ENCODE data around the gene LRRC2. TPM values are rescaled to one million over a fixed set of nuclear protein-coding genes. Genes with fewer than 3 reads are reported as not detected.
A peak's percentile ranks its signal among the peaks of the same experiment; 100 is the strongest.

The LRRC2 gene
- total and polyA plus RNA-seq, 9 of the 15 experiments (the other 6 are each of a cell fraction or from before 2014, with no cell fraction given) = 0.01 to 0.04 (median 0.03) TPM; not detected in 5

DNA sequence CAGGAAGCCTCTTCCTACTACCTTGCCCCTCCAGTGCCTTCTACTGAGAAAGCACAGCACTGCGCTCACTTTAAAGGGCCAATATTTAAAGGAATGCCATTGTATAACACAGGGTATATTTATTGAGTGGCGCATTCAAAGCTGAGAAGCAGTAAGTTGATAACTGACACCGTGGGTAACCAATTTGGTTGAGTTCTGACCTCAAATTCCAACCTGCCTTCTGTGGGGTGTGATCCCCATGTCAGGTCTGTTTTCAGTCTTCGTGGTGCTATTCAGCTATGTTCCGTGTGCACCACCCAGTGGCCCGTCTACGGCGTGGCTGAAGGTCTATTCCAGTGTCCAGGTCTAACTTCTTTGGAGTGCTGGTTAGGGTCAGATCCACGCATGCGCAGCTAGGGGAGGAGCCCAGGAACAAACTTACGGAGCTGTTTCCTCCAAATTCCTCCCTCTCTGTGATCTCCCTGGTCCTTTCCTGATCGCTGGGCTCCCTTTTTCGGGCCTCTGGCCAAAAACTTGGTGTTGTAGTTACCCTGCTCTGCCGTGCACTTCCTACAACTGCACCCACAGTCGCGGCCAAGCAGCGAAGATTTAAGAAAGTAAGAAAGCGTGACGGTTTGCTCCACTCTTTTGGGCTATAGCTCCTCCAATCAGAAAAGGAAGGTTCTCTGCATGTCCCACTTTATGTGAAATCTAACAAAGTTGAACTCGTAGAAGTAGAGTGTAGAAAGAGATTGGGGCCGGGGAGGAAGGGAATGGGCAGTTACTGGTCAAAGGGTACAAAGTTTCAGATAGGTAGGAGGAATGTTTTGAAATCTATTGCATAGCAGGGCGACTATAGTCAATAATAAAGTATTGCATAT lies 7.7 kb downstream of the LRRC2 start (continued):
- TF ChIP-seq, protein P1, sequence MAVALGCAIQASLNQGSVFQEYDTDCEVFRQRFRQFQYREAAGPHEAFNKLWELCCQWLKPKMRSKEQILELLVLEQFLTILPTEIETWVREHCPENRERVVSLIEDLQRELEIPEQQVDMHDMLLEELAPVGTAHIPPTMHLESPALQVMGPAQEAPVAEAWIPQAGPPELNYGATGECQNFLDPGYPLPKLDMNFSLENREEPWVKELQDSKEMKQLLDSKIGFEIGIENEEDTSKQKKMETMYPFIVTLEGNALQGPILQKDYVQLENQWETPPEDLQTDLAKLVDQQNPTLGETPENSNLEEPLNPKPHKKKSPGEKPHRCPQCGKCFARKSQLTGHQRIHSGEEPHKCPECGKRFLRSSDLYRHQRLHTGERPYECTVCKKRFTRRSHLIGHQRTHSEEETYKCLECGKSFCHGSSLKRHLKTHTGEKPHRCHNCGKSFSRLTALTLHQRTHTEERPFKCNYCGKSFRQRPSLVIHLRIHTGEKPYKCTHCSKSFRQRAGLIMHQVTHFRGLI (CRISPR knock-in tag; IDR thresholded peaks at IDR 0.05) = no peak
- no peak for TF ChIP-seq GTF2A2 (tag; IDR thresholded peaks at IDR 0.05)
- no peak for TF ChIP-seq TCF7 (IDR thresholded peaks at IDR 0.05; ENCODE audit: borderline replicate concordance)
- no peak for TF ChIP-seq PHTF2 (CRISPR knock-in tag; IDR thresholded peaks at IDR 0.05)
- TF ChIP-seq ZNF121 (CRISPR knock-in tag; conservative IDR thresholded peaks at IDR 0.05) = no peak
- no peak for TF ChIP-seq HMG20A (CRISPR knock-in tag; conservative IDR thresholded peaks at IDR 0.05)
- TF ChIP-seq RBFOX2 (IDR thresholded peaks at IDR 0.05; ENCODE audit: low read depth, low read length) = no peak
- TF ChIP-seq JUND (IDR thresholded peaks at IDR 0.05; ENCODE audit: borderline replicate concordance, low read depth, low read length) = peak; percentile 44; the same call in 1 of the 2 replicates
- no peak; the same call in 1 of the 3 replicates for TF ChIP-seq JUND (tag; IDR thresholded peaks at IDR 0.05; ENCODE audit: borderline replicate concordance, low read depth, low read length)
- TF ChIP-seq CEBPG (CRISPR knock-in tag; IDR thresholded peaks at IDR 0.05) = no peak
- no peak for TF ChIP-seq CEBPG (tag; conservative IDR thresholded peaks at IDR 0.05 in 1 of 2, IDR thresholded peaks at IDR 0.05 in 1 of 2)
- TF ChIP-seq, protein P2, sequence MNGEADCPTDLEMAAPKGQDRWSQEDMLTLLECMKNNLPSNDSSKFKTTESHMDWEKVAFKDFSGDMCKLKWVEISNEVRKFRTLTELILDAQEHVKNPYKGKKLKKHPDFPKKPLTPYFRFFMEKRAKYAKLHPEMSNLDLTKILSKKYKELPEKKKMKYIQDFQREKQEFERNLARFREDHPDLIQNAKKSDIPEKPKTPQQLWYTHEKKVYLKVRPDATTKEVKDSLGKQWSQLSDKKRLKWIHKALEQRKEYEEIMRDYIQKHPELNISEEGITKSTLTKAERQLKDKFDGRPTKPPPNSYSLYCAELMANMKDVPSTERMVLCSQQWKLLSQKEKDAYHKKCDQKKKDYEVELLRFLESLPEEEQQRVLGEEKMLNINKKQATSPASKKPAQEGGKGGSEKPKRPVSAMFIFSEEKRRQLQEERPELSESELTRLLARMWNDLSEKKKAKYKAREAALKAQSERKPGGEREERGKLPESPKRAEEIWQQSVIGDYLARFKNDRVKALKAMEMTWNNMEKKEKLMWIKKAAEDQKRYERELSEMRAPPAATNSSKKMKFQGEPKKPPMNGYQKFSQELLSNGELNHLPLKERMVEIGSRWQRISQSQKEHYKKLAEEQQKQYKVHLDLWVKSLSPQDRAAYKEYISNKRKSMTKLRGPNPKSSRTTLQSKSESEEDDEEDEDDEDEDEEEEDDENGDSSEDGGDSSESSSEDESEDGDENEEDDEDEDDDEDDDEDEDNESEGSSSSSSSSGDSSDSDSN (IDR thresholded peaks at IDR 0.05; ENCODE audit: borderline replicate concordance in 1 of 2, low read depth in 2 of 2, low read length in 2 of 2) = no peak
- no peak for TF ChIP-seq ZNF444 (CRISPR knock-in tag; IDR thresholded peaks at IDR 0.05)
- no peak for TF ChIP-seq GATA2 (CRISPR knock-in tag; IDR thresholded peaks at IDR 0.05)
- no peak for TF ChIP-seq NFRKB (IDR thresholded peaks at IDR 0.05; ENCODE audit: low read depth)
- no peak for TF ChIP-seq ETV6 (IDR thresholded peaks at IDR 0.05; ENCODE audit: borderline replicate concordance in 1 of 2, low read depth in 2 of 2, low read length in 1 of 2)
- no peak for TF ChIP-seq ETV6 (CRISPR knock-in tag; IDR thresholded peaks at IDR 0.05; ENCODE audit: borderline replicate concordance)
- TF ChIP-seq, protein P3, sequence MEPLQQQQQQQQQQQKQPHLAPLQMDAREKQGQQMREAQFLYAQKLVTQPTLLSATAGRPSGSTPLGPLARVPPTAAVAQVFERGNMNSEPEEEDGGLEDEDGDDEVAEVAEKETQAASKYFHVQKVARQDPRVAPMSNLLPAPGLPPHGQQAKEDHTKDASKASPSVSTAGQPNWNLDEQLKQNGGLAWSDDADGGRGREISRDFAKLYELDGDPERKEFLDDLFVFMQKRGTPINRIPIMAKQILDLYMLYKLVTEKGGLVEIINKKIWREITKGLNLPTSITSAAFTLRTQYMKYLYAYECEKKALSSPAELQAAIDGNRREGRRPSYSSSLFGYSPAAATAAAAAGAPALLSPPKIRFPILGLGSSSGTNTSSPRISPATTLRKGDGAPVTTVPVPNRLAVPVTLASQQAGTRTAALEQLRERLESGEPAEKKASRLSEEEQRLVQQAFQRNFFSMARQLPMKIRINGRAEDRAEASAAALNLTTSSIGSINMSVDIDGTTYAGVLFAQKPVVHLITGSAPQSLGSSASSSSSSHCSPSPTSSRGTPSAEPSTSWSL (CRISPR knock-in tag; IDR thresholded peaks at IDR 0.05; ENCODE audit: borderline replicate concordance) = no peak
- TF ChIP-seq, protein P4, sequence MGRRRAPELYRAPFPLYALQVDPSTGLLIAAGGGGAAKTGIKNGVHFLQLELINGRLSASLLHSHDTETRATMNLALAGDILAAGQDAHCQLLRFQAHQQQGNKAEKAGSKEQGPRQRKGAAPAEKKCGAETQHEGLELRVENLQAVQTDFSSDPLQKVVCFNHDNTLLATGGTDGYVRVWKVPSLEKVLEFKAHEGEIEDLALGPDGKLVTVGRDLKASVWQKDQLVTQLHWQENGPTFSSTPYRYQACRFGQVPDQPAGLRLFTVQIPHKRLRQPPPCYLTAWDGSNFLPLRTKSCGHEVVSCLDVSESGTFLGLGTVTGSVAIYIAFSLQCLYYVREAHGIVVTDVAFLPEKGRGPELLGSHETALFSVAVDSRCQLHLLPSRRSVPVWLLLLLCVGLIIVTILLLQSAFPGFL (CRISPR knock-in tag; IDR thresholded peaks at IDR 0.05) = no peak
- TF ChIP-seq SMC3 (conservative IDR thresholded peaks at IDR 0.05; ENCODE audit: insufficient read depth, low read depth, low read length) = peak; percentile 99
- TF ChIP-seq KLF10 (CRISPR knock-in tag; IDR thresholded peaks at IDR 0.05) = no peak
- TF ChIP-seq ZNF263 (CRISPR knock-in tag; IDR thresholded peaks at IDR 0.05; ENCODE audit: borderline replicate concordance) = peak; percentile 59; the same call in 1 of the 2 replicates
